Measurements from ENCODE around the gene SDSL.
A peak's percentile ranks its signal among the peaks of the same experiment; 100 is the strongest.

The SDSL gene

GRCh38 chr12:113469949-113470743, 48.0 kb downstream of the SDSL start:
- no peak for DNase-seq

- DNase-seq, result no peak
These were observed 48.9 kb downstream of the SDSL start for GRCh38 chr12:113470871-113471618.

GRCh38 chr12:113471619-113472171, 49.5 kb downstream of the SDSL start, which contains the start of gene LHX5:
TSS of gene LHX5 (minus strand) at chr12:113471871. CDS start at chr12:113471498, 373 bp downstream.
- no peak for DNase-seq

- no peak for DNase-seq
These were observed 50.3 kb downstream of the SDSL start for GRCh38 chr12:113472191-113473121.

GRCh38 chr12:113473400-113473799, 51.2 kb downstream of the SDSL start:
- no peak for DNase-seq

GRCh38 chr12:113473942-113474341, 51.8 kb downstream of the SDSL start:
- no peak for DNase-seq

GRCh38 chr12:113474635-113475436, 52.7 kb downstream of the SDSL start:
- no peak for DNase-seq

GRCh38 chr12:113475451-113476175, 53.4 kb downstream of the SDSL start:
- DNase-seq, result no peak

GRCh38 chr12:113476176-113476986, 54.2 kb downstream of the SDSL start:
- no peak for DNase-seq

- no peak for DNase-seq
These were observed 55.1 kb downstream of the SDSL start for GRCh38 chr12:113477171-113477841.

- DNase-seq, result no peak
These were observed 55.6 kb downstream of the SDSL start for GRCh38 chr12:113477842-113478215.

GRCh38 chr12:113478351-113479011, 56.3 kb downstream of the SDSL start:
- DNase-seq, result no peak

GRCh38 chr12:113479216-113479589, 57.0 kb downstream of the SDSL start:
- DNase-seq, result no peak

- DNase-seq, result peak in 1 of 2 experiments; percentile 46
These were observed 57.6 kb downstream of the SDSL start for GRCh38 chr12:113479590-113480335.

GRCh38 chr12:113480336-113480971, 58.3 kb downstream of the SDSL start:
- DNase-seq, result no peak

GRCh38 chr12:113482334-113482733, 60.2 kb downstream of the SDSL start:
- DNase-seq, result no peak

GRCh38 chr12:113485330-113485729, 63.1 kb downstream of the SDSL start:
- no peak for DNase-seq

GRCh38 chr12:113486722-113487121, 64.5 kb downstream of the SDSL start:
- no peak for DNase-seq

All from stimulated activated CD4-positive, alpha-beta T cell treated with anti-CD3 and anti-CD28 coated beads, Interleukin-4, amount 100 ng/mL, for 4 hours (primary cell).